HG03469 (cell line): Measurements from ENCODE around the gene HELB.

ENCODE experiments used
- ATAC-seq: cut with Tn5 transposase; IDR thresholded peaks from one replicate; pipeline ENCODE4 v1.9.1; 2021; ENCODE audit warnings: mild to moderate bottlenecking, moderate library complexity, moderate number of reproducible peaks; ENCODE audit not compliant: unreplicated experiment

HELB gene

GRCh38 chr12:66302827-66303169 is 505 bp downstream of the HELB start:
- no peak for ATAC-seq

- ATAC-seq, result peak; percentile 49
Observed at GRCh38 chr12:66303316-66303804, 1.1 kb downstream of the HELB start.

GRCh38 chr12:66304296-66304900 is 2.1 kb downstream of the HELB start:
- ATAC-seq, result no peak

GRCh38 chr12:66309606-66310005 is 7.3 kb downstream of the HELB start:
- ATAC-seq, result no peak

GRCh38 chr12:66312189-66312588 is 9.9 kb downstream of the HELB start:
- ATAC-seq, result no peak

GRCh38 chr12:66314278-66314677 is 12.0 kb downstream of the HELB start:
- no peak for ATAC-seq

- no peak for ATAC-seq
Observed at GRCh38 chr12:66319266-66319954, 17.1 kb downstream of the HELB start.

GRCh38 chr12:66320996-66321395 is 18.7 kb downstream of the HELB start:
- no peak for ATAC-seq

- no peak for ATAC-seq
Observed at GRCh38 chr12:66321435-66321834, 19.1 kb downstream of the HELB start.

GRCh38 chr12:66323017-66323416 is 20.7 kb downstream of the HELB start:
- ATAC-seq, result no peak

- no peak for ATAC-seq
Observed at GRCh38 chr12:66329941-66330340, 27.6 kb downstream of the HELB start.

GRCh38 chr12:66331016-66331415 is 28.7 kb downstream of the HELB start:
- no peak for ATAC-seq

- no peak for ATAC-seq
Observed at GRCh38 chr12:66331814-66332213, 29.5 kb downstream of the HELB start.

- no peak for ATAC-seq
Observed at GRCh38 chr12:66335746-66336145, 33.5 kb downstream of the HELB start.

- no peak for ATAC-seq
Observed at GRCh38 chr12:66337381-66338010, 35.2 kb downstream of the HELB start.

GRCh38 chr12:66340131-66340530 is 37.8 kb downstream of the HELB start:
- no peak for ATAC-seq

- ATAC-seq, result no peak
Observed at GRCh38 chr12:66341126-66341525, 38.8 kb downstream of the HELB start.

GRCh38 chr12:66345212-66345611 is 42.9 kb downstream of the HELB start:
- no peak for ATAC-seq

GRCh38 chr12:66345956-66346355 is 43.7 kb downstream of the HELB start:
- ATAC-seq, result no peak

GRCh38 chr12:66351301-66351700 is 49.0 kb downstream of the HELB start:
- no peak for ATAC-seq

GRCh38 chr12:66352197-66352596 is 49.9 kb downstream of the HELB start:
- ATAC-seq, result no peak

- no peak for ATAC-seq
Observed at GRCh38 chr12:66352899-66353298, 50.6 kb downstream of the HELB start.
